Right atrium auricular region (tissue), 2 donors: ENCODE data around the gene COL24A1. TPM values are rescaled to one million over a fixed set of nuclear protein-coding genes. Genes with fewer than 3 reads are reported as not detected.

ENCODE experiments used
- DNase-seq: peaks from one replicate; pipeline ENCODE4 v3.0.0-alpha.2; 2019; ENCODE audit warnings: low spot score
- H3K27ac ChIP-seq, 2 donors: fragments of 200-600 bp; sonication (generic); 1 replicate in 1 of 2; 2 replicates in 1 of 2; pipeline ENCODE4 v1.5.1; 2016 to 2019
- H3K27me3 ChIP-seq, 2 donors: fragments of 200-600 bp; sonication (generic); one replicate each; pipeline versions ENCODE4 v1.5.1 to v1.6.0; 2017 to 2019
- H3K36me3 ChIP-seq: fragments of 200-600 bp; sonication (generic); one replicate; pipeline ENCODE4 v1.5.1; 2016
- H3K4me1 ChIP-seq, 2 donors: fragments of 200-600 bp; sonication (generic); one replicate each; pipeline versions ENCODE4 v1.5.1 to v1.6.0; 2017 to 2019
- H3K4me3 ChIP-seq, 2 donors: fragments of 200-600 bp; sonication (generic); 1 replicate in 1 of 2; 2 replicates in 1 of 2; pipeline ENCODE4 v1.5.1; 2017 to 2019; ENCODE audit warnings: mild to moderate bottlenecking in 1 of 2, moderate library complexity in 1 of 2
- H3K9me3 ChIP-seq, 2 donors: fragments of 200-600 bp; sonication (generic); one replicate each; pipeline ENCODE4 v1.5.1; 2019
- CTCF ChIP-seq, 2 donors: fragments of 200-600 bp; sonication (generic); IDR thresholded peaks; one replicate each; pipeline ENCODE4 v1.5.1; 2019; ENCODE audit warnings: antibody characterized with exemption in 2 of 2
- total RNA-seq, 2 donors: library from RNA; depleted of rRNA; stranded (reverse); fragments of >200 nt; gene quantifications; one replicate each; pipeline ENCODE4 v1.1.0, GENCODE V29; 2016

COL24A1 gene
- total RNA-seq, 2 donors from 2014 or later = 0.67 to 1.0 TPM

GRCh38 chr1:85934516-85934915, 222.1 kb downstream of the COL24A1 start:
- H3K9me3 ChIP-seq = no peaks in the 10 kb centered on the region
- no peak for TF ChIP-seq CTCF (IDR thresholded peaks at IDR 0.05)
- H3K36me3 ChIP-seq = no peaks in the 10 kb centered on the region
- no peak overlapping the region for H3K27ac ChIP-seq
- H3K4me1 ChIP-seq = no peaks in the 10 kb centered on the region
- no peaks in the 10 kb centered on the region for H3K27me3 ChIP-seq
- no peak for DNase-seq
- H3K4me3 ChIP-seq = no peak overlapping the region

GRCh38 chr1:85933961-85934360, 222.6 kb downstream of the COL24A1 start:
- H3K9me3 ChIP-seq = no peaks in the 10 kb centered on the region
- TF ChIP-seq CTCF (IDR thresholded peaks at IDR 0.05) = no peak
- H3K36me3 ChIP-seq = no peaks in the 10 kb centered on the region
- H3K4me3 ChIP-seq = no peak overlapping the region
- no peaks in the 10 kb centered on the region for H3K27me3 ChIP-seq
- no peak for DNase-seq
- no peaks in the 10 kb centered on the region for H3K4me1 ChIP-seq
- H3K27ac ChIP-seq = no peak overlapping the region

- Histone ChIP-seq H3K27me3 (no peaks in the 10 kb centered on the region), H3K27ac (no peak overlapping the region), H3K4me1 (no peaks in the 10 kb centered on the region), H3K36me3 (no peaks in the 10 kb centered on the region), H3K4me3 (no peak overlapping the region), H3K9me3 (no peaks in the 10 kb centered on the region)
- DNase-seq = no peak
- TF ChIP-seq CTCF (IDR thresholded peaks at IDR 0.05) = no peak
These were observed 244.8 kb downstream of the COL24A1 start for GRCh38 chr1:85911742-85912141.

- Histone ChIP-seq H3K27me3 (no peaks in the 10 kb centered on the region), H3K36me3 (no peaks in the 10 kb centered on the region), H3K9me3 (peaks cover 0 to 12% of the 10 kb centered on the region in 2 donors), H3K4me3 (no peak overlapping the region), H3K27ac (no peak overlapping the region), H3K4me1 (no peaks in the 10 kb centered on the region)
- no peak for DNase-seq
- TF ChIP-seq CTCF (IDR thresholded peaks at IDR 0.05) = no peak
These were observed 255.7 kb downstream of the COL24A1 start for GRCh38 chr1:85900921-85901320.

GRCh38 chr1:85898861-85899260, 257.7 kb downstream of the COL24A1 start:
- no peak for TF ChIP-seq CTCF (IDR thresholded peaks at IDR 0.05)
- H3K4me3 ChIP-seq = no peak overlapping the region
- no peaks in the 10 kb centered on the region for H3K36me3 ChIP-seq
- DNase-seq = no peak
- H3K9me3 ChIP-seq = peaks cover 0 to 12% of the 10 kb centered on the region in 2 donors
- H3K4me1 ChIP-seq = no peaks in the 10 kb centered on the region
- H3K27ac ChIP-seq = no peak overlapping the region
- H3K27me3 ChIP-seq = no peaks in the 10 kb centered on the region

- DNase-seq = peak; percentile 66
- peak in 1 of 2 donors; percentile 57 for TF ChIP-seq CTCF (IDR thresholded peaks at IDR 0.05)
- H3K4me3 ChIP-seq = no peak overlapping the region
- no peaks in the 10 kb centered on the region for H3K9me3 ChIP-seq
- no peaks in the 10 kb centered on the region for H3K36me3 ChIP-seq
- no peaks in the 10 kb centered on the region for H3K4me1 ChIP-seq
- H3K27ac ChIP-seq = no peak overlapping the region
- no peaks in the 10 kb centered on the region for H3K27me3 ChIP-seq
These were observed 261.9 kb downstream of the COL24A1 start for GRCh38 chr1:85894651-85895050.
